ENCODE measurements around the gene VAMP4.

- TF ChIP-seq EP300 (IDR thresholded peaks at IDR 0.05): no peak
- TF ChIP-seq CTCF (IDR thresholded peaks at IDR 0.05): no peak
Observed at GRCh38 chr1:171751221-171751620, 9.4 kb upstream of the VAMP4 start.

Measured in stomach (tissue), 4 donors.